ENCODE results near the gene LSM12. TPM values are rescaled to one million over a fixed set of nuclear protein-coding genes. Genes with fewer than 3 reads are reported as not detected.

Gene LSM12
- polyA plus RNA-seq, 3 donors: 24.7 to 65.8 (median 64.4) TPM

DNA sequence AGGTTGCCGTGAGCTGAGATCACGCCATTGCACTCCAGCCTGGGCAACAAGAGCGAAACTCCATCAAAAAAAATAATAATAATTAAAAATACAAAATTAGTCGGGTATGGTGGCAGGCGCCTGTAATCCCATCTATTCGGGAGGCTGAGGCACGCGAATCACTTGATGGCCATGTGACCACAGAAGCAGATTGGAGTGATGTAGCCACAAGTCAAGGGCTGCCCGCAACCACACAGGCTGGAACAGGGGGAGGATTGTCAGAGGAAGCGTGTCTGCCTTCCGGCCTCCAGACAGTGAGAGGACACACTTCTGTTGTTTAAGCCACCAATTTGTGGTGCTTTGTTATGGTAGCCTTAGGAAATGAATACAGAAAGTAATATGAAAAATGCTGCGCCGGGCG is 73.8 kb downstream of the LSM12 start:
- peaks cover 7% of the 10 kb centered on the region in 2 donors for H3K4me1 ChIP-seq (ENCODE audit: control insufficient read depth in 1 of 2, insufficient read depth in 2 of 2, low read length in 2 of 2)
- H3K27ac Mint-ChIP-seq: no peak overlapping the region

DNA sequence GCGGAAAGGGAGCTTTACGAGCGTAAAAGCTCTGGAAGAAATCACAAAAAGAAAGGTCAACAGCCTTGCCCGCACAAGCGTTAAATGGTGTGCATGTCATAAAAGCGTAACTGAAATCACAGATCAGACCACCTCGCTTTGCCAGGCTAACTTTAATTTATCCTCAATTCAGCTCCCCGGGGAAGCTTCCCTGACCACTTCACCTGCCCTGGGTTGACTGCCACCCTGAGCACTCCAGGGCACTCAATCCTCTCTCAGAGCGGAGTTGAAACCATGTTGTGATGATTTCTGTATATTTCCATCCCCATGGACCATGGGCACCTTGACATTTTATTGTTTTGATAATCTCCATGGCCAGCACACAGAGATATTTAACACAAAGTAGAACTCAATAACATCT is 78.2 kb downstream of the LSM12 start:
- Histone ChIP-seq H3K9ac (ENCODE audit: insufficient read depth, low read length, poor library complexity, severe bottlenecking) (no peak overlapping the region), H4K20me1 (ENCODE audit: insufficient read depth, low read length) (no peaks in the 10 kb centered on the region), H3K4me2 (replicated peaks; ENCODE audit: extremely low read depth, low read length, poor library complexity, severe bottlenecking) (no peak overlapping the region), H3K79me2 (ENCODE audit: insufficient read depth, low read length) (no peaks in the 10 kb centered on the region), H3K27ac (ENCODE audit: low read depth in 1 of 2, low read length in 2 of 2) (no peak overlapping the region), H3K4me1 (ENCODE audit: control insufficient read depth in 1 of 2, insufficient read depth in 2 of 2, low read length in 2 of 2) (peaks cover 4 to 8% of the 10 kb centered on the region in 2 donors), H3K9me3 (replicated peaks in 1 of 2; ENCODE audit: control insufficient read depth in 1 of 2, insufficient read depth in 1 of 2, low read length in 2 of 2) (peaks cover 0 to 3% of the 10 kb centered on the region in 2 donors), H3K36me3 (replicated peaks in 1 of 2; ENCODE audit: control insufficient read depth in 1 of 2, insufficient read depth in 2 of 2, low read length in 2 of 2) (no peaks in the 10 kb centered on the region), H2AFZ (ENCODE audit: insufficient read depth, low read depth, low read length, poor library complexity, severe bottlenecking) (no peak overlapping the region), H3K4me3 (replicated peaks in 1 of 3; ENCODE audit: low read depth in 2 of 3, low read length in 3 of 3) (no peak overlapping the region), H3K27me3 (ENCODE audit: control insufficient read depth in 2 of 2, insufficient read depth in 2 of 2, low read length in 2 of 2) (peaks cover 20 to 46% of the 10 kb centered on the region in 2 donors)
- Mint-ChIP-seq H3K27me3 (ENCODE audit: low read depth in 3 of 3) (peaks cover 37 to 67% (median 53%) of the 10 kb centered on the region in 3 donors), H3K4me1 (peaks cover 5% of the 10 kb centered on the region), H3K36me3 (no peaks in the 10 kb centered on the region), H3K9me3 (peaks cover 0 to 2% (median 0%) of the 10 kb centered on the region in 7 donors), H3K4me3 (no peak overlapping the region), H3K27ac (no peak overlapping the region)
- TF ChIP-seq, protein P1, sequence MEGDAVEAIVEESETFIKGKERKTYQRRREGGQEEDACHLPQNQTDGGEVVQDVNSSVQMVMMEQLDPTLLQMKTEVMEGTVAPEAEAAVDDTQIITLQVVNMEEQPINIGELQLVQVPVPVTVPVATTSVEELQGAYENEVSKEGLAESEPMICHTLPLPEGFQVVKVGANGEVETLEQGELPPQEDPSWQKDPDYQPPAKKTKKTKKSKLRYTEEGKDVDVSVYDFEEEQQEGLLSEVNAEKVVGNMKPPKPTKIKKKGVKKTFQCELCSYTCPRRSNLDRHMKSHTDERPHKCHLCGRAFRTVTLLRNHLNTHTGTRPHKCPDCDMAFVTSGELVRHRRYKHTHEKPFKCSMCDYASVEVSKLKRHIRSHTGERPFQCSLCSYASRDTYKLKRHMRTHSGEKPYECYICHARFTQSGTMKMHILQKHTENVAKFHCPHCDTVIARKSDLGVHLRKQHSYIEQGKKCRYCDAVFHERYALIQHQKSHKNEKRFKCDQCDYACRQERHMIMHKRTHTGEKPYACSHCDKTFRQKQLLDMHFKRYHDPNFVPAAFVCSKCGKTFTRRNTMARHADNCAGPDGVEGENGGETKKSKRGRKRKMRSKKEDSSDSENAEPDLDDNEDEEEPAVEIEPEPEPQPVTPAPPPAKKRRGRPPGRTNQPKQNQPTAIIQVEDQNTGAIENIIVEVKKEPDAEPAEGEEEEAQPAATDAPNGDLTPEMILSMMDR (IDR thresholded peaks at IDR 0.05): no peak
- intact Hi-C loops (cut with micrococcal nuclease): no loop called here
- DNase-seq: no peak
- WGBS (ENCODE audit: insufficient coverage): 93% methylated on average over 4 of the region's 9 CpGs

More for the DNA sequence above, 73.8 kb downstream of the LSM12 start:
- Mint-ChIP-seq H3K4me3 (no peak overlapping the region), H3K36me3 (no peaks in the 10 kb centered on the region), H3K9me3 (peaks cover 0 to 9% (median 0%) of the 10 kb centered on the region in 7 donors), H3K27me3 (ENCODE audit: low read depth in 3 of 3) (peaks cover 30 to 54% (median 40%) of the 10 kb centered on the region in 3 donors), H3K4me1 (peaks cover 2% of the 10 kb centered on the region)
- Histone ChIP-seq H3K4me3 (replicated peaks in 1 of 3; ENCODE audit: low read depth in 2 of 3, low read length in 3 of 3) (no peak overlapping the region), H3K79me2 (ENCODE audit: insufficient read depth, low read length) (no peaks in the 10 kb centered on the region), H3K27ac (ENCODE audit: low read depth in 1 of 2, low read length in 2 of 2) (no peak overlapping the region), H3K9ac (ENCODE audit: insufficient read depth, low read length, poor library complexity, severe bottlenecking) (no peak overlapping the region), H3K36me3 (replicated peaks in 1 of 2; ENCODE audit: control insufficient read depth in 1 of 2, insufficient read depth in 2 of 2, low read length in 2 of 2) (no peaks in the 10 kb centered on the region), H2AFZ (ENCODE audit: insufficient read depth, low read depth, low read length, poor library complexity, severe bottlenecking) (no peak overlapping the region), H3K4me2 (replicated peaks; ENCODE audit: extremely low read depth, low read length, poor library complexity, severe bottlenecking) (no peak overlapping the region), H3K27me3 (ENCODE audit: control insufficient read depth in 2 of 2, insufficient read depth in 2 of 2, low read length in 2 of 2) (peaks cover 12 to 38% of the 10 kb centered on the region in 2 donors), H4K20me1 (ENCODE audit: insufficient read depth, low read length) (no peaks in the 10 kb centered on the region), H3K9me3 (replicated peaks in 1 of 2; ENCODE audit: control insufficient read depth in 1 of 2, insufficient read depth in 1 of 2, low read length in 2 of 2) (peaks cover 0 to 7% of the 10 kb centered on the region in 2 donors)
- intact Hi-C loops (cut with micrococcal nuclease): no loop called here
- no peak for DNase-seq
- TF ChIP-seq, protein P1 (IDR thresholded peaks at IDR 0.05): no peak
- 96% methylated on average over 8 of the region's 14 CpGs for WGBS (ENCODE audit: insufficient coverage)
